NT2/D1 (cell line): ENCODE data around the gene KIF2A.

ENCODE experiments used
- SUZ12 ChIP-seq: IDR thresholded peaks from 2 replicates; pipeline ENCODE4 v1.6.1; 2011; ENCODE audit not compliant: insufficient read length, insufficient read depth; ENCODE audit errors: extremely low read depth
- ZNF274 ChIP-seq: IDR thresholded peaks from 2 replicates; pipeline ENCODE4 v1.6.1; 2011; ENCODE audit warnings: mild to moderate bottlenecking, low read depth, low read length

GRCh38 chr5:62282064-62282463, 23.9 kb upstream of the KIF2A start:
- TF ChIP-seq ZNF274 (no peak), SUZ12 (no peak)
